CD4-positive, alpha-beta T cell treated with Interleukin-17A for 4 hours (primary cell): ENCODE data around the gene RHBDL2.
A peak's percentile ranks its signal among the peaks of the same experiment; 100 is the strongest.
"Not testable (repeated sequence)": the region's sequence is repeated elsewhere in the genome, so short reads cannot be mapped to it uniquely, and the experiment has no call there.

Source experiments
- DNase-seq: peaks from one replicate; pipeline ENCODE4 v3.0.0-alpha.2; 2020; ENCODE audit warnings: mixed read lengths

Gene RHBDL2

GRCh38 chr1:38941527-38942019, at the start of gene RHBDL2:
TSS of gene RHBDL2 (minus strand) at chr1:38941830. CDS start at chr1:38919212, 22,618 bp downstream.
- no peak for DNase-seq

GRCh38 chr1:38990738-38991637, 49.4 kb upstream of the RHBDL2 start, which contains the start of gene AKIRIN1:
TSS of gene AKIRIN1 (plus strand) at chr1:38991276. CDS start at chr1:38991381, 105 bp downstream.
- DNase-seq = peak; percentile 96

- no peak for DNase-seq
Measured at GRCh38 chr1:38990386-38990737, 48.7 kb upstream of the RHBDL2 start.

- no peak for DNase-seq
Measured at GRCh38 chr1:38989979-38990378, 48.3 kb upstream of the RHBDL2 start.

- not testable (repeated sequence) for DNase-seq
Measured at GRCh38 chr1:38979380-38979779, 37.8 kb upstream of the RHBDL2 start.

GRCh38 chr1:38978245-38978542, 36.6 kb upstream of the RHBDL2 start:
- DNase-seq = peak; percentile 23

- DNase-seq = peak; percentile 79
Measured at GRCh38 chr1:38977399-38978244, 36.0 kb upstream of the RHBDL2 start.

- DNase-seq = no peak
Measured at GRCh38 chr1:38973659-38974437, 32.2 kb upstream of the RHBDL2 start.

- not testable (repeated sequence) for DNase-seq
Measured at GRCh38 chr1:38973145-38973544, 31.5 kb upstream of the RHBDL2 start.

- DNase-seq = peak; percentile 28
Measured at GRCh38 chr1:38964140-38964548, 22.5 kb upstream of the RHBDL2 start.

- no peak for DNase-seq
Measured at GRCh38 chr1:38962560-38962959, 20.9 kb upstream of the RHBDL2 start.

- DNase-seq = no peak
Measured at GRCh38 chr1:38962113-38962512, 20.5 kb upstream of the RHBDL2 start.

- no peak for DNase-seq
Measured at GRCh38 chr1:38958967-38959366, 17.3 kb upstream of the RHBDL2 start.

- no peak for DNase-seq
Measured at GRCh38 chr1:38953433-38953860, 11.8 kb upstream of the RHBDL2 start.

- no peak for DNase-seq
Measured at GRCh38 chr1:38950553-38950952, 8.9 kb upstream of the RHBDL2 start.

GRCh38 chr1:38944547-38944946, 2.9 kb upstream of the RHBDL2 start:
- no peak for DNase-seq

- no peak for DNase-seq
Measured at GRCh38 chr1:38942664-38943428, 1.2 kb upstream of the RHBDL2 start.

GRCh38 chr1:38941093-38941492, 537 bp downstream of the RHBDL2 start:
- no peak for DNase-seq

- no peak for DNase-seq
Measured at GRCh38 chr1:38940339-38941047, 1.1 kb downstream of the RHBDL2 start.

- no peak for DNase-seq
Measured at GRCh38 chr1:38938722-38939260, 2.8 kb downstream of the RHBDL2 start.

- DNase-seq = no peak
Measured at GRCh38 chr1:38932571-38932970, 9.1 kb downstream of the RHBDL2 start.
